ENCODE results near the gene CNGA3.
"Not testable (repeated sequence)": the region's sequence is repeated elsewhere in the genome, so short reads cannot be mapped to it uniquely, and the experiment has no call there.

Gene CNGA3

GRCh38 chr2:98405301-98405700 is 59.0 kb downstream of the CNGA3 start:
- DNase-seq = no peak

- no peak for DNase-seq
Observed at GRCh38 chr2:98408155-98408554, 61.9 kb downstream of the CNGA3 start.

- DNase-seq = peak; percentile 82
Observed at GRCh38 chr2:98412751-98413458, 66.6 kb downstream of the CNGA3 start.

- not testable (repeated sequence) for DNase-seq
Observed at GRCh38 chr2:98414246-98414645, 68.0 kb downstream of the CNGA3 start.

- not testable (repeated sequence) for DNase-seq
Observed at GRCh38 chr2:98415719-98416248, 69.5 kb downstream of the CNGA3 start.

- no peak for DNase-seq
Observed at GRCh38 chr2:98416383-98417159, 70.3 kb downstream of the CNGA3 start.

- no peak for DNase-seq
Observed at GRCh38 chr2:98419544-98419943, 73.3 kb downstream of the CNGA3 start.

GRCh38 chr2:98419977-98420725 is 73.9 kb downstream of the CNGA3 start:
- no peak for DNase-seq

- no peak for DNase-seq
Observed at GRCh38 chr2:98422449-98422848, 76.2 kb downstream of the CNGA3 start.

GRCh38 chr2:98426771-98427170 is 80.5 kb downstream of the CNGA3 start:
- no peak for DNase-seq

- DNase-seq = no peak
Observed at GRCh38 chr2:98432145-98432544, 85.9 kb downstream of the CNGA3 start.

- no peak for DNase-seq
Observed at GRCh38 chr2:98433363-98433964, 87.2 kb downstream of the CNGA3 start.

- DNase-seq = no peak
Observed at GRCh38 chr2:98434492-98434891, 88.2 kb downstream of the CNGA3 start.

GRCh38 chr2:98435670-98436069 is 89.4 kb downstream of the CNGA3 start:
- DNase-seq = not testable (repeated sequence)

- no peak for DNase-seq
Observed at GRCh38 chr2:98436734-98437133, 90.5 kb downstream of the CNGA3 start.

- no peak for DNase-seq
Observed at GRCh38 chr2:98438190-98439133, 92.2 kb downstream of the CNGA3 start.

GRCh38 chr2:98441706-98442450 is 95.6 kb downstream of the CNGA3 start:
- no peak for DNase-seq

- no peak for DNase-seq
Observed at GRCh38 chr2:98442488-98442887, 96.2 kb downstream of the CNGA3 start.

- peak; percentile 85 for DNase-seq
Observed at GRCh38 chr2:98444436-98445176, 98.3 kb downstream of the CNGA3 start, which contains the start of gene INPP4A. Gene INPP4A (plus strand): TSS chr2:98444858. CDS start chr2:98520049, 75,191 bp downstream.

GRCh38 chr2:98445177-98445682 is 99.0 kb downstream of the CNGA3 start:
- DNase-seq = no peak

Measured in RPMI8226 (cell line).